ENCODE measurements around the gene IBA57.

The IBA57 gene

GRCh38 chr1:228228601-228229074, 63.0 kb downstream of the IBA57 start:
- peak; percentile 88 for DNase-seq

- no peak for DNase-seq
Observed at GRCh38 chr1:228231189-228231588, 65.6 kb downstream of the IBA57 start.

Data from fibroblast of skin of back (primary cell).